Measurements from ENCODE around the gene MAMLD1. TPM values are rescaled to one million over a fixed set of nuclear protein-coding genes. Genes with fewer than 3 reads are reported as not detected.

MAMLD1 gene
- total and polyA plus RNA-seq, 2 of the 8 experiments (the other 6 are each of a cell fraction or from before 2014, with no cell fraction given), result 0.09 to 0.26 TPM

DNA sequence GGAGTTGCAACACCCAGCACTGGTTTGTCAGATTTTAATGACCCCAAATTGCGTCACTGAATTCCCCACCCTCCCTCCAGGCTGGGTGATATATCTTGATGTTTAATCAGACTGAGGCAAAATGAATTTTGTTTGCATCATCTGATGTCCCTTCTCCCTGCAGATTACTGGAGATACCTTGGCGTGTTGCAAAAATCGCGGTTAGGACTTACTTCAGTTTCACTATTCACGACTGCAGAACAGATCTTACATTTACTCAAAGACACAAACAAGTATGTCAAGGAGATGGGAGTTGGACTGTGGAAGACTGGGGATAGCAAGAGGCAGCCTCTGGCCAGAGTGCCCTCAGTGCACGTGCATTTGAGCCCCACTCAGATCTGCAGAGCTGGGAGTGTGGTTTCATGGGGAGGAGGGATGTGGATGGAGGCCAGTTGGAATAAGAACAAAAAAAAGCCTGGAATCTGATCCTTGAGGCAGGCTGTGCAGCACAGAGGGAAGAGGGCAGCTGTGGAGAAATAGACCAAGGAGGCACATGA, 113.1 kb downstream of the MAMLD1 start:
- no peak overlapping the region for H2BK5ac ChIP-seq (ENCODE audit: low read depth, low read length)
- no peak overlapping the region for H3K4me3 ChIP-seq (ENCODE audit: extremely low read depth in 1 of 4, insufficient read depth in 2 of 4, low read depth in 3 of 4, low read length in 4 of 4)
- no peak overlapping the region for H2BK20ac ChIP-seq (ENCODE audit: low read length)
- no peaks in the 10 kb centered on the region for H3K79me1 ChIP-seq (ENCODE audit: low read depth, low read length)
- CTCF ChIA-PET (ENCODE audit: partially characterized antibody), result interaction anchor here (1.0 to 1.1 kb wide), 2 partner anchors 11 to 18 kb away, joined by 3 read pairs; no protein-coding TSS in a partner anchor
- H2AFZ ChIP-seq (ENCODE audit: low read length), result no peak overlapping the region
- DNase-seq (ENCODE audit: low read depth in 1 of 2, low spot score in 2 of 2) (no peak), FAIRE-seq (no peak)
- H2BK15ac ChIP-seq (ENCODE audit: low read length), result no peak overlapping the region
- H4K91ac ChIP-seq (replicated peaks; ENCODE audit: insufficient read length, low read length), result no peak overlapping the region
- peaks cover 0 to 3% (median 0%) of the 10 kb centered on the region in 4 experiments; a peak in 1 of 7 replicates for H3K4me1 ChIP-seq (replicated peaks in 1 of 4; ENCODE audit: control insufficient read depth in 3 of 4, insufficient read depth in 4 of 4, low read length in 3 of 4)
- no peaks in the 10 kb centered on the region for H3K9me3 ChIP-seq (ENCODE audit: insufficient read depth in 2 of 2, low read depth in 1 of 2, low read length in 1 of 2)
- H3K9ac ChIP-seq (replicated peaks in 1 of 4; ENCODE audit: extremely low read depth in 1 of 4, low read depth in 3 of 4, low read length in 3 of 4), result no peak overlapping the region
- H3K18ac ChIP-seq (ENCODE audit: extremely low read depth, low read length), result no peak overlapping the region
- no peak overlapping the region for H4K8ac ChIP-seq (ENCODE audit: extremely low read depth, insufficient read depth, low read length)
- no peak overlapping the region for H2AK5ac ChIP-seq (ENCODE audit: low read depth, low read length)
- H3K27me3 ChIP-seq (replicated peaks in 1 of 4; ENCODE audit: control insufficient read depth in 3 of 4, extremely low read depth in 1 of 4, insufficient read depth in 3 of 4, low read length in 3 of 4), result no peaks in the 10 kb centered on the region
- no peaks in the 10 kb centered on the region for H3K79me2 ChIP-seq (ENCODE audit: control insufficient read depth in 1 of 2, insufficient read depth in 2 of 2, low read length in 2 of 2)
- 96% methylated on average over 5 of the region's 6 CpGs; no CpG with 5 or more reads in 1 of the 2 experiments for WGBS, 2 experiments (ENCODE audit: extremely low coverage in 1 of 2, insufficient coverage in 1 of 2, insufficient read length in 1 of 2, insufficient replicate concordance in 2 of 2, low coverage in 1 of 2, low lambda C conversion rate in 2 of 2, missing lambda C conversion rate in 1 of 2)
- no peak overlapping the region for H3K14ac ChIP-seq (ENCODE audit: insufficient read length)
- H3K56ac ChIP-seq (replicated peaks; ENCODE audit: insufficient read length, low read depth, low read length), result no peak overlapping the region
- no peaks in the 10 kb centered on the region for H4K20me1 ChIP-seq (replicated peaks in 1 of 2; ENCODE audit: control insufficient read depth in 1 of 2, insufficient read depth in 2 of 2, low read length in 2 of 2)
- H3K4me2 ChIP-seq (ENCODE audit: insufficient read depth in 1 of 2, low read depth in 2 of 2, low read length in 2 of 2), result no peak overlapping the region
- H2BK12ac ChIP-seq (ENCODE audit: low read depth, low read length), result no peak overlapping the region
- no peak overlapping the region for H2BK120ac ChIP-seq (replicated peaks; ENCODE audit: low read depth, low read length)
- H3K23me2 ChIP-seq (ENCODE audit: low read depth, low read length), result no peaks in the 10 kb centered on the region
- no peak overlapping the region for H3K23ac ChIP-seq (ENCODE audit: insufficient read length)
- no peak overlapping the region for H3K4ac ChIP-seq (replicated peaks; ENCODE audit: insufficient read length, low read depth, low read length)
- H3K36me3 ChIP-seq (ENCODE audit: control insufficient read depth in 2 of 4, insufficient read depth in 4 of 4, low read length in 3 of 4), result no peaks in the 10 kb centered on the region
- no peak overlapping the region for H4K5ac ChIP-seq (ENCODE audit: insufficient read length, low read depth, low read length)
- POLR2A ChIA-PET (ENCODE audit: partially characterized antibody), result no interaction called here
- H3K27ac ChIP-seq (ENCODE audit: low read depth, low read length), result no peak overlapping the region
- no peak for TF ChIP-seq CBX8 (IDR thresholded peaks at IDR 0.05; ENCODE audit: borderline replicate concordance, low read depth, low read length)
- TF ChIP-seq BRCA1 (IDR thresholded peaks at IDR 0.05; ENCODE audit: low read depth, low read length), result no peak
- TF ChIP-seq TBP (IDR thresholded peaks at IDR 0.05; ENCODE audit: low read depth, low read length), result no peak
- no peak for TF ChIP-seq ZNF274 (IDR thresholded peaks at IDR 0.05; ENCODE audit: borderline replicate concordance, extremely low read depth, low read length)
- TF ChIP-seq MAFK (IDR thresholded peaks at IDR 0.05; ENCODE audit: low read depth, low read length), result no peak
- TF ChIP-seq TAF7 (optimal IDR thresholded peaks at IDR 0.05; ENCODE audit: borderline replicate concordance, low read depth, low read length), result no peak
